HCT116 (cell line): ENCODE data around the gene NAPB.

Experiments
- CEBPB ChIP-seq: IDR thresholded peaks from 2 replicates; pipeline ENCODE4 v1.6.1; 2012; ENCODE audit warnings: low read depth
- CTCF ChIP-seq, 3 experiments: fragments of 200-600 bp in 1 of 3; sonication (generic) in 1 of 3; IDR thresholded peaks in 2 of 3; conservative IDR thresholded peaks in 1 of 3; 2 replicates each; pipeline ENCODE4 v1.5.1; 2012 to 2017; ENCODE audit warnings: low read depth in 2 of 3, low read length in 2 of 3, antibody characterized with exemption in 1 of 3, borderline replicate concordance in 1 of 3, control low read depth in 1 of 3, mild to moderate bottlenecking in 1 of 3, mixed read lengths in 1 of 3, mixed run types in 1 of 3, moderate library complexity in 1 of 3; ENCODE audit not compliant: insufficient read depth in 1 of 3
- EZH2 ChIP-seq: fragments of 200-600 bp; sonication (generic); IDR thresholded peaks from 2 replicates; pipeline ENCODE4 v1.6.1; 2017; ENCODE audit warnings: antibody characterized with exemption, mixed run types
- EZH2phosphoT487 ChIP-seq: fragments of 200-600 bp; IDR thresholded peaks from 2 replicates; pipeline ENCODE4 v1.6.1; 2018; ENCODE audit warnings: antibody characterized with exemption, borderline replicate concordance
- FOSL1 ChIP-seq: IDR thresholded peaks from 2 replicates; pipeline ENCODE4 v1.6.1; 2012; ENCODE audit warnings: low read depth
- POLR2A ChIP-seq: IDR thresholded peaks from 2 replicates; pipeline ENCODE4 v1.7.0; 2011; ENCODE audit warnings: borderline replicate concordance; ENCODE audit not compliant: insufficient read depth, insufficient read length; ENCODE audit errors: extremely low read depth
- POLR2AphosphoS5 ChIP-seq: IDR thresholded peaks from 2 replicates; pipeline ENCODE4 v1.6.1; 2011; ENCODE audit warnings: mild to moderate bottlenecking, low read depth, low read length, moderate library complexity
- RAD21 ChIP-seq: IDR thresholded peaks from 2 replicates; pipeline ENCODE4 v1.6.1; 2012; ENCODE audit warnings: low read depth, mild to moderate bottlenecking
- SRF ChIP-seq: IDR thresholded peaks from 2 replicates; pipeline ENCODE4 v1.6.1; 2012; ENCODE audit warnings: low read depth
- YY1 ChIP-seq: IDR thresholded peaks from 2 replicates; pipeline ENCODE4 v1.6.1; 2011; ENCODE audit warnings: low read length, low read depth, moderate library complexity, mild to moderate bottlenecking; ENCODE audit not compliant: insufficient replicate concordance; ENCODE audit errors: extremely low read depth
- ZFX ChIP-seq: fragments of 450-650 bp; IDR thresholded peaks from 2 replicates; pipeline ENCODE4 v1.6.1; 2017
- ZNF274 ChIP-seq: fragments of 200-500 bp; sonication (Bioruptor generic); IDR thresholded peaks from 2 replicates; pipeline ENCODE4 v1.6.1; 2014; ENCODE audit warnings: mild to moderate bottlenecking, low read depth, low read length, inconsistent platforms
- TF ChIP-seq, protein P1 (sequence below): IDR thresholded peaks from 2 replicates; pipeline ENCODE4 v1.6.1; 2012; ENCODE audit warnings: low read depth

- TF ChIP-seq SRF (no peak), EZH2 (no peak), CTCF (IDR thresholded peaks at IDR 0.05 in 2 of 3, conservative IDR thresholded peaks at IDR 0.05 in 1 of 3; ENCODE audit: borderline replicate concordance in 1 of 3, insufficient read depth in 1 of 3, low read depth in 2 of 3, low read length in 2 of 3) (no peak), POLR2A (no peak), YY1 (no peak), POLR2AphosphoS5 (no peak), CEBPB (no peak), ZFX (peak; percentile 54), FOSL1 (no peak), EZH2phosphoT487 (no peak), RAD21 (no peak), ZNF274 (no peak)
- TF ChIP-seq, protein P1, sequence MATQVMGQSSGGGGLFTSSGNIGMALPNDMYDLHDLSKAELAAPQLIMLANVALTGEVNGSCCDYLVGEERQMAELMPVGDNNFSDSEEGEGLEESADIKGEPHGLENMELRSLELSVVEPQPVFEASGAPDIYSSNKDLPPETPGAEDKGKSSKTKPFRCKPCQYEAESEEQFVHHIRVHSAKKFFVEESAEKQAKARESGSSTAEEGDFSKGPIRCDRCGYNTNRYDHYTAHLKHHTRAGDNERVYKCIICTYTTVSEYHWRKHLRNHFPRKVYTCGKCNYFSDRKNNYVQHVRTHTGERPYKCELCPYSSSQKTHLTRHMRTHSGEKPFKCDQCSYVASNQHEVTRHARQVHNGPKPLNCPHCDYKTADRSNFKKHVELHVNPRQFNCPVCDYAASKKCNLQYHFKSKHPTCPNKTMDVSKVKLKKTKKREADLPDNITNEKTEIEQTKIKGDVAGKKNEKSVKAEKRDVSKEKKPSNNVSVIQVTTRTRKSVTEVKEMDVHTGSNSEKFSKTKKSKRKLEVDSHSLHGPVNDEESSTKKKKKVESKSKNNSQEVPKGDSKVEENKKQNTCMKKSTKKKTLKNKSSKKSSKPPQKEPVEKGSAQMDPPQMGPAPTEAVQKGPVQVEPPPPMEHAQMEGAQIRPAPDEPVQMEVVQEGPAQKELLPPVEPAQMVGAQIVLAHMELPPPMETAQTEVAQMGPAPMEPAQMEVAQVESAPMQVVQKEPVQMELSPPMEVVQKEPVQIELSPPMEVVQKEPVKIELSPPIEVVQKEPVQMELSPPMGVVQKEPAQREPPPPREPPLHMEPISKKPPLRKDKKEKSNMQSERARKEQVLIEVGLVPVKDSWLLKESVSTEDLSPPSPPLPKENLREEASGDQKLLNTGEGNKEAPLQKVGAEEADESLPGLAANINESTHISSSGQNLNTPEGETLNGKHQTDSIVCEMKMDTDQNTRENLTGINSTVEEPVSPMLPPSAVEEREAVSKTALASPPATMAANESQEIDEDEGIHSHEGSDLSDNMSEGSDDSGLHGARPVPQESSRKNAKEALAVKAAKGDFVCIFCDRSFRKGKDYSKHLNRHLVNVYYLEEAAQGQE = no peak
Measured at GRCh38 chr20:23362392-23363256, 58.7 kb downstream of the NAPB start.
